ENCODE measurements around the gene MAP2K5. TPM values are rescaled to one million over a fixed set of nuclear protein-coding genes. Genes with fewer than 3 reads are reported as not detected.

MAP2K5 gene
- total RNA-seq, 2 donors from 2014 or later = 10.7 to 15.7 TPM

- no peaks in the 10 kb centered on the region for H3K36me3 ChIP-seq
- no peak overlapping the region for H3K27ac ChIP-seq
- no peak for DNase-seq (ENCODE audit: low spot score)
- 93% methylated on average over 2 of the region's 2 CpGs for WGBS
- TF ChIP-seq POLR2A (IDR thresholded peaks at IDR 0.05) (no peak), POLR2AphosphoS5 (IDR thresholded peaks at IDR 0.05) (no peak), CTCF (IDR thresholded peaks at IDR 0.05) (no peak)
- H3K9me3 ChIP-seq = no peaks in the 10 kb centered on the region
- intact Hi-C loops (cut with DNase I) = no loop called here
- no peak overlapping the region for H3K4me3 ChIP-seq
- no peaks in the 10 kb centered on the region for H3K27me3 ChIP-seq (replicated peaks; ENCODE audit: insufficient read depth)
- H3K4me1 ChIP-seq (replicated peaks) = no peaks in the 10 kb centered on the region
These were observed 258.6 kb downstream of the MAP2K5 start for GRCh38 chr15:67801142-67801541.

DNA sequence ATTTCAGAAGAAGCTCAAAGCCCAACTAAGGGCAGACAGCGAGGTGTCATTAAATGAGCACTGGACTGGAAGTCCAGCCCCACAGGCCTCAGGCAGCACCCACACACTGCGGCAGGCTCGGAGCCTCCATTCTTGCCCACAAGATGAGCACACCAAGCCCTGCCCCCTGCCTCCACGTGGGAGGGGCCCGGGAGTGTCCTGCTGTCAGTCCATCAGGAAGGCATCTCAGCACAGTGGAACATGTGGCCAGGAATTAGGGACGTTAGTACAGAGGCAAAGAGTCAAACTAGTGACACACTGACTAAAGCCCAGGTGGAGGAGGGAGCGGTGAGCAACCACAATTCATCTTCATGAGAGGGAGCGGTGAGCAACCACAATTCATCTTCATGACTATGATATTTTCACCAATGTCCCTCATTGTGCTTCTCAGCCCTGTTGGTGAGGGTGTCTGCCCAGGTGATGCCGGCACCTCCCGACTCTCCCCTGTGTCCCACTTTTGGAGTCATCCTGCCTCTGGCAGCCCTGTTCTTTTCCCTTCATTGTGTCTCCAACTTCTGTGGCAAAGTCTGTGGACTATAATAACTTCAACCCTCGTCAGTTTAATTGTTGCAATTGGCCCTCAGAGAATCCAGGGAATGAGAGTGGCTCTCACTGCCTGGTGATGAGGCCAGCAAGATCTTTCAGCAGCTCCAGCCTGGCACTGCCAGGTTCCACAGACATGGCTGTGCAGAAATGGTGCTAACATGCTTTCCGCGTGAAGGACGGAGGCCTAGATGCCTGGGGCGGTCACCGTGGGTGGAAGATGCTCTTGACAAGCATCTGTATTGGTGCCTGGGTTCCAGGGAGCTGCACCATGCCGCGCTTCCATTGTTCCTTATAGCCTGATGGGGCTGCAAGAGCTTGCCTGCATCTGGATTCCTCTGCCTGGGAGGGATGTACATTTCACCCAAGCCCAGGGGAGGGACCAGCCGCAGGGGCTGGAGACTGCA is 259.7 kb downstream of the MAP2K5 start:
- intact Hi-C loops (cut with DNase I) = no loop called here
- TF ChIP-seq POLR2AphosphoS5 (IDR thresholded peaks at IDR 0.05) (no peak), POLR2A (IDR thresholded peaks at IDR 0.05) (no peak), CTCF (IDR thresholded peaks at IDR 0.05) (no peak)
- DNase-seq (ENCODE audit: low spot score) = no peak

GRCh38 chr15:67803299-67803698 is 260.8 kb downstream of the MAP2K5 start:
- Histone ChIP-seq H3K4me3 (no peak overlapping the region), H3K27me3 (replicated peaks; ENCODE audit: insufficient read depth) (no peaks in the 10 kb centered on the region), H3K4me1 (replicated peaks) (no peaks in the 10 kb centered on the region), H3K27ac (no peak overlapping the region), H3K36me3 (peaks cover 0 to 4% of the 10 kb centered on the region in 2 donors), H3K9me3 (no peaks in the 10 kb centered on the region)
- TF ChIP-seq POLR2A (IDR thresholded peaks at IDR 0.05) (no peak), POLR2AphosphoS5 (IDR thresholded peaks at IDR 0.05) (no peak), CTCF (IDR thresholded peaks at IDR 0.05) (no peak)
- no peak for DNase-seq (ENCODE audit: low spot score)
- intact Hi-C loops (cut with DNase I) = no loop called here
- 63% methylated on average over 3 of the region's 3 CpGs for WGBS

More for the DNA sequence above, 259.7 kb downstream of the MAP2K5 start:
- WGBS = 88% methylated on average over 19 of the region's 19 CpGs
- Histone ChIP-seq H3K4me1 (replicated peaks) (no peaks in the 10 kb centered on the region), H3K36me3 (peaks cover 0 to 4% of the 10 kb centered on the region in 2 donors), H3K9me3 (no peaks in the 10 kb centered on the region), H3K27ac (no peak overlapping the region), H3K4me3 (no peak overlapping the region), H3K27me3 (replicated peaks; ENCODE audit: insufficient read depth) (no peaks in the 10 kb centered on the region)

GRCh38 chr15:67803996-67804843 is 261.7 kb downstream of the MAP2K5 start:
- TF ChIP-seq CTCF (IDR thresholded peaks at IDR 0.05) (no peak), POLR2AphosphoS5 (IDR thresholded peaks at IDR 0.05) (no peak), POLR2A (IDR thresholded peaks at IDR 0.05) (no peak)
- H3K27me3 ChIP-seq (replicated peaks; ENCODE audit: insufficient read depth) = no peaks in the 10 kb centered on the region
- H3K4me3 ChIP-seq = no peak overlapping the region
- intact Hi-C loops (cut with DNase I) = no loop called here
- H3K27ac ChIP-seq = no peak overlapping the region
- H3K4me1 ChIP-seq (replicated peaks) = no peaks in the 10 kb centered on the region
- WGBS = 80% methylated on average over 27 of the region's 27 CpGs
- peaks cover 0 to 4% of the 10 kb centered on the region in 2 donors for H3K36me3 ChIP-seq
- no peaks in the 10 kb centered on the region for H3K9me3 ChIP-seq
- DNase-seq (ENCODE audit: low spot score) = no peak
